NOMO-1 (cell line): ENCODE data around the gene CLASP1.
A peak's percentile ranks its signal among the peaks of the same experiment; 100 is the strongest.

ENCODE experiments used
- DNase-seq, 2 experiments: peaks; one replicate each; lab custom pipeline; 2025; ENCODE audit not compliant: unreplicated experiment in 2 of 2; lab: John Stamatoyannopoulos, UW

Gene CLASP1

DNA sequence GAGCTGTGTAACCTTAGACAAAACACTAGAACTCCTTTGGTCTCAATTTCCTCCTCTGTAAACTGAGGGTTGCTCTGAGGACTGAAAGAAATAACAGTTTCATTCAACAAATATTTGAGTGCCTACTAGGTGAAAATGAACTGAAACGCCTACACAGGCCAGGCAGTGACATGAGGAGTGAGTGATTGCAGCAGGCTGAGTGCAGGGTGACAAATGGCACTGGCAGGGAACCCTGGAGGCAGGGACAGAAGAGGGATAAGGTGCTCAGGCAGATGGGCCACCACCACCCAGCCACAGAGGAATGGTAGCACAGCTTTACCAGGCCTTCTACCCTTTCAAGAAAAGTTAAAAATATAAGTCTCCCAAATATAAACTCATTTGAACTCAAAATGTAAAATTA is 130.1 kb downstream of the CLASP1 start:
- no peak for DNase-seq

- DNase-seq: no peak
Observed at GRCh38 chr2:121513597-121514333, 135.5 kb downstream of the CLASP1 start.

DNA sequence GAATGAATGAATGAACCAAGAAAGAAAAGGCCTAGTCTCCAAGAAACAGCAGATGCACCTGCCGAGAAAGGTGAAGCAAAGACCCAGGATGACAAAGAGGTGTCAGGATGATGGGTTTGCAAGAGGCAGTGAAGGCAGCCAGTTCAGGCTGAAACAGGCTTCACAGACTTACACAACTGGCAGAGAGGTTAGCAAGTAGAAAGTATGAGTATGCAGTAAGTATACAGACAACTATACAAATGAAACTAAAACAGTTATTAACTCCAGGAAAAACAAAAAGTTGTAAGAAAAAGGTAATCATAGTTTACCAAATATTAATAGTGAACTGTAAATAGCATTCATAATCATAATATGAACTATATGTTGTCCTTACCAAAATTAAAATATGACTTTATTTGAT is 138.4 kb downstream of the CLASP1 start:
- DNase-seq: no peak

GRCh38 chr2:121506621-121507020 is 142.6 kb downstream of the CLASP1 start:
- DNase-seq: no peak

DNA sequence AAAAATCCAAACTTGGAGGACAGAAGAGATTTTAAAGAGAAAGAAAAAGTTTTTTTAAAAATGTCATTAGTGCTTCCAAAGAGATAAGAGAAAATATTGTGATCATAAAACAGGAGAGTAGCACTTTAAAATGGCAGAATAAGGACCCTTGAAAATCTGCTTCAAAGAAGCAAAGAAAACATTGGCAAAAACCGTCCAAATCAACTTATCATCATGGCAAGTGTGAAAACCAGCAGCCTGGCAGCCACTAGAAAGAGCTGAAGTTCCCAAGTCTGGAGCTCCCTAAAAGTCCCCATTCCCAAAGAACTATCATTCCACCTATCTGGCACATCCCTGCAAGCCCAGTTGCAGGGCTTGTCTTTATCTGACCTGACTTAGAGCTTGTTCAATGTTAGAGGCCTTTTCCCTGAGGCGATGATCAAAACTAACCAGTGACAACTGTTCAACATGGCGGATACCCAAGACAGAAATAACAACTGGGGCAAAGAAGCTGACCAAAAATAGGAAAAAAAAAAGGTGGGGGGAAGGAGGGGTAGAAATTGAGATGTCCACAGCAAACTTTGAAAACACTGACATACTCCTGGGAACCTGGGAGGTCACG is 143.2 kb downstream of the CLASP1 start:
- DNase-seq: no peak

- no peak for DNase-seq
Observed at GRCh38 chr2:121505005-121505404, 144.3 kb downstream of the CLASP1 start.

DNA sequence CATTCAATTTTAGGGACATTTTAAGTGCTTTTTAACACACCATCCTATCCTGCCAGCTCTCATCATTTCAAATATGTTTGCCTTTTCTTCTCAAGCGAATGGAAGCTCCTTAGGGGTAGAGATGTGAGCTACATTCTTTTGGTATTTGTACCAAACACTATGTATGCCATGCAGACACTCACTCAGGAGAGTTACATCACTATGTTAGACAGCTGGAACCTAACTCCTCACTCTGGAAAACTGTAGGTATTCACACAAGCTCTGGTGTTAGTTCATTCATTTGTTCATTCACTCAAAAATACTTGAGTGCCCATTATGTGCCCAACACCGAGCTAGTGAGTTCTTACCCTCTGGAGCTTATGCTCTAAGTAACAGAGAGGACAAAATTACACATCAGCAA is 144.9 kb downstream of the CLASP1 start:
- no peak for DNase-seq

DNA sequence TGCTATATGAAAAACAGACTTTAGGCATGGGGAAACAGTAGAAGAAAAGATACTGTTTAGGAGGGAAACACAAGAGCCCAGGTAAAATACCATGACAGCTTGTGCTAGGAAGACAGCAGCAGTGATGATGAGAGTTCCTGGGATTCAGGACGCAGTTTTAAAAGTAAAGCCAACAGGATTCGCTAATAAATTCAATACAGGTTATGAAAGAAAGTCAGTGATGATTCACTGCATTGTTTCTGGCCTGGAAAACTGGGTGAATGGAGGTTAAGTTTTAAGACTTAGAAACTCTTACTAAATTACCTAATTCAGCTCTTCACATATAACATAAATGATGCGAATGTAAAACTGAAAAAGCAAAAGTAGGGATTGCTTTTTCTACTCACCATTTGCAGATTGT is 146.5 kb downstream of the CLASP1 start:
- no peak for DNase-seq

GRCh38 chr2:121502246-121502645 is 147.0 kb downstream of the CLASP1 start:
- no peak for DNase-seq

DNA sequence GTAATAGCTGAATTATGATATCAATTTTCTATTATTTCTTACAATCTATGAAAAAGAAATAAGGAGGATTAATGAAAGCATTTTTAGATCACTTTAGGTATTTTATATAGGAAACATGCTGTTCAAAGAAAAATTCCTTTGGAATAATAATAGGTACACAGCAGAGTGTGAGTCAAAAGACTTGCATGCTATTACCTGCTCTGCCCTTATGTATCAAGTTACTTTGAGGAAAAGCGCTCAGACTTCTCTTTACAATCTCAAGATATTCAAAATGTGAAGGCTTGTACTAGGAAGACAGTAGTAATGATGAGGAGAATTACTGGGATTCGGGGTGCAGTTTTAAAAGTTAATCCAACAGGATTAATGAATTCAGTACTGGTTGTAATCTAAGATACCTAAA is 147.7 kb downstream of the CLASP1 start:
- DNase-seq: no peak

DNA sequence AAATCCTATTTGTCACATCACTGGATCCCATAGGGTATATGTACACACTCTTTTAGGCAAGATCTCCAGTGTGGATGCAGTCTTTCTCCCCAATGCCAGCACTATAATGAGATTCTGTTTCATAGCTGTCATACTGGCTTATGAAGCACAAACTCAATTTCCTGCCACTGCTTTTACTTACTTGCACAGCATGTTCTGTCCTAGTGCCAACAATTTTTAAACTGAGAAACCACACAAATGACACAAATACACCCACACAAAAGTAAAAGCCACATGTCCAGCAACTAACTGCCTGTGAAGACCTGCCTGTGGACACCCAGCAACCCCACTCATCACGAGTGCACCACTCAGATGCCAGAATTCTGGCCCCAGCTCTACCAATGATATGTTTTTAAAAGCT is 148.2 kb downstream of the CLASP1 start:
- DNase-seq: no peak

GRCh38 chr2:121498731-121499130 is 150.5 kb downstream of the CLASP1 start:
- DNase-seq: no peak

DNA sequence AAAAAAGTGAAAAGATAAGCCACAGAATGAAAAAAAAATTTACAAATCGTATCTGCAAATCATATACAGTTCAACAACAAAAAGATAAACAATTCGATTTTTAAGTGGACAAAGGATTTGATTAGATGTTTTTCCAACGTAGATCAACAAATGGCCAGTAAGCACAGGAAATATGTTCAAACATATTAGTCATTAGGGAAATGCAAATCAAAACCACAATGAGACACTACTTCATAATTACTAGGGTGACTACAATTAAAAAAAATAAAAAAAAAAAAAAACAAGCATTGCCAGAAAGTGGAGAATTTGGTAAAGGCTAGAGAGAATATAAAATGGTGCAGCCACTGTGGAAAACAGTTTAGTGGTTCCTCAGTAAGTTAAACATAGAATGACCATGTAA is 156.9 kb downstream of the CLASP1 start:
- DNase-seq: no peak

DNA sequence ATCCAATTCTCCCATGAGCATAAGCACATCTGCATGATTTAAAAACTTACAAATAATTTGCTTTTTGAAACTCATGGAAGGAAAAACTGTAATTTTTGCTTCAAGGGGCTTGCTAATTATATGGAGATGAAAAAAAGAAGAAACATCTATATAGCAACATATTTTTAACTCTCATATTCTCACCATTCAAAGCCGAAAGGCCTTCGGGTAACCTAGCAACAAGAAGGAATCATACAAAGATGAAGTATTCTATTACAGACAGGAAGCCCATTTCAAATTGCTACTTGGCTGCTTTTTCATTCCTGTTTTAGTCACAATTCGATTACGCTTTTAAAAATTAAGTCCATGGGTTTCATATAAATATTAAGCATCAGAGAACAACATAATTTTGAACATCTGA is 157.7 kb downstream of the CLASP1 start:
- no peak for DNase-seq

DNA sequence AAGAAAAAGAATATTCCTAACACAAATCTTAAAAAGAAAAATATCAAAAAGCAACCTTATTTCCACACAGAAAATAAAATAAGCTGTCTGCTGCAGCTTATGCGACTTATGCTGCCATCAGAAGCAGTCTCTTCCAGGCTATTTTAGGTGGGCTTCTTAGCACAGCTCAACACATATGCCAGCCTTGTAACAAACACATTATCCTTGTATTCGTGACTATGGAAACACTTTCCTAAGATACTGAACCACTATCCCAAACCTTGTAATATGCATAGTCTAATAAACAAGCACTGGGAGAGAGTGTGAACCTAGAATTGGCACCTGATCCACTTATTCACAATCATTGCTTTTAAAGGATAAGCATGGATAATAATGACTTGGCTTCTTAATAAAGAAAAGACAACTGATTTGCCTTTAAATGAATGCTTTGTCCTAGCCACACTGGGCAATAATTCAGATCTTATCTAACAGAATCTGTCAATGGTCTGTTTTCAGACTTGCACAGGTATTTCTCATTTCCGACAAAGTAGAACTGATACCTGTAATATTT is 158.6 kb downstream of the CLASP1 start:
- no peak for DNase-seq

GRCh38 chr2:121489911-121490583 is 159.2 kb downstream of the CLASP1 start:
- DNase-seq: no peak

DNA sequence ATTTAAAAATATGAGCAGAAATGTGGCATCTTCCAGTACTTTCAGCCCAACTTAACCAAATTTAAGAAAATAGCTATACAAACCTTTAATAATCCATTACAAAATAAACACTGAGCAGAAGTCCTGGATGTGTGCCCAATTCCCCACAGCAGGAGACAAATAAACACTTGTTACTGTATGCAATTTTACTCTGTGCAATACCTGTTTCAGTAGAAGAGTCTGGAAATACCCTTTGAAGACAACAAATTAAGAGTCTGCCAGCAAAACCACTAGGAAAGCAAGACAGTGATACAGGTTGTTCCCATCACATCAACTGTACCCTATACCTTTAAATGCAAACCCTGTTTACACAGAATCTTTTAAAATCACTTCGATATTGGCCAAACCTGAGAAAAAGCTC is 160.0 kb downstream of the CLASP1 start:
- no peak for DNase-seq

DNA sequence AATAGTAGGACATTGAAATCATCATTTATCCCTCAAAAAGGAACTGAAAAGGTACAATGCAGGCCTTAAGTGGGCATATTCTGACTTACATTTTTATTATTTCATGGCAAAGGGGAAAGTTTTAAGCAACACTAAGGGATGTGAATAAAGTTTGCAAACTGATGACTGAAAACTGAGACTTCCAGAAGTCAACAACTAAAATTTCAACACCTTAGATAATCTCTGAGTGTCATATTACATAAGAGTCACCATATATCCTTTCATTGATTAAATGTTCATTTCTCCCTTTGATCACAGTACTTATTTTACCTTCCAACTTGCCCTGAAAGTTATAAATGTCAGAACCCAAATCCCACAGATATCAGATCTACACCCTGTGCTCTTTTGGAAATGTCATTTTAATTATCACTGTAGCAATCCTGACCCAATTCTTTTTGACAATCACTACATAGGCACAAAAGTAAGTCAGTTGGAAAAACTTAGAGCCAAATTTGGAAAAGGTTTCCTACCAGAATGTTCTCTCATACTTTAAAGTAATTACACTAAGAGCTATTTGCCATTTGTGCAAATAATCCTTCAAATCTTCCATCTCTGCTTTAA is 163.0 kb downstream of the CLASP1 start:
- no peak for DNase-seq

DNA sequence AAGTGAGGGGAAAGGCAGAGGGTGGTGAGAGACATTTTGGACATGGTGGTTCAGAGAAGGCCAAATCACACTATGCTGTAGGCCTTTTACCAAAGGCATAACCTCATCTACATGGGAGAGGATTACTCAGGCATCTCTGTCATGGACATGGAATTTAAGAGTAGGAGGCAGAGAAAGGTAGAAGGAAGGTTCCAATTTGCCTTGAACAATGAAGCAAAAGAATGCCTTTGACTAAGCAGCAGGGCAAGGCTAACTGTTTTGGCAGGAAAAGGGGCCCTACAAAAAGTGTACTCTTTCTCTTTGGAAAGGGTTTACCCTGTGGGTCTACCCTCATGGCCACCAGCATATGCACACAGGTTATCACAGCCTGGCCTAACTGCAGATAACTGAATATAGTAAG is 164.2 kb downstream of the CLASP1 start:
- no peak for DNase-seq

DNA sequence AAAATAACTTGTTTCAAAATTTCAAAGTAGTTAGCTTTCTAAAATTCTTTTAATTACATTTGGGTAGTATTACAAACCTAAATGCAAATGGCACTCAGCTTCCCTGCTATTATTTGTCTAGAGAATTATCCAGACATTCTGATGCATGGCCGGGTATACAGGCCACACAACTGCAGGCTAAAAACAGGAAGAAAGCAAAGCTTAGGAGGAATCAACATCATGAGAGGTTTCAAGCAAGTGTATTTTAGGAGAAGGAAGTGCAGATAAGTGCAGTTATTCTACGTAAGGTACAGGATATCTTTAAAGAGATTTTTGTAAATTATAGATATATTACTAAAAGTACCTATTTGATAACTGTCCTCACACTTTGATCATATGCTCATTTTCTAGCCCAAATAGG is 165.4 kb downstream of the CLASP1 start:
- DNase-seq: peak in 1 of 2 experiments; percentile 26

GRCh38 chr2:121483021-121483420 is 166.2 kb downstream of the CLASP1 start:
- DNase-seq: no peak
